Measurements from ENCODE around the gene TRH. TPM values are rescaled to one million over a fixed set of nuclear protein-coding genes. Genes with fewer than 3 reads are reported as not detected.

The TRH gene
- total and polyA plus RNA-seq, 9 of the 15 experiments (the other 6 are each of a cell fraction or from before 2014, with no cell fraction given): not detected

GRCh38 chr3:129965937-129966336, 8.6 kb upstream of the TRH start (continued):
- TF ChIP-seq PKNOX1 (IDR thresholded peaks at IDR 0.05): no peak
- TF ChIP-seq GATAD2B (IDR thresholded peaks at IDR 0.05; ENCODE audit: borderline replicate concordance): no peak
- TF ChIP-seq TSC22D4 (tag; IDR thresholded peaks at IDR 0.05): no peak
- no peak for TF ChIP-seq RNF219 (CRISPR knock-in tag; IDR thresholded peaks at IDR 0.05)
- TF ChIP-seq DNMT1 (IDR thresholded peaks at IDR 0.05): no peak

GRCh38 chr3:129966876-129967275, 7.6 kb upstream of the TRH start:
- no peak overlapping the region for H3K27ac ChIP-seq (ENCODE audit: extremely low read depth, low read depth, low read length)
- intact Hi-C loops (cut with micrococcal nuclease) (no loop called here), in situ Hi-C loops (cut with MboI) (no loop called here)
- H3K4me2 ChIP-seq (ENCODE audit: insufficient read depth, low read length): no peak overlapping the region
- no peaks in the 10 kb centered on the region; a peak in 1 of 5 replicates for H3K4me1 ChIP-seq (replicated peaks in 1 of 2; ENCODE audit: control insufficient read depth in 2 of 2, insufficient read depth in 2 of 2, low read length in 2 of 2)
- H3K36me3 ChIP-seq (ENCODE audit: control insufficient read depth, insufficient read depth, low read length): no peaks in the 10 kb centered on the region
- H4K20me1 ChIP-seq (replicated peaks; ENCODE audit: control insufficient read depth, insufficient read depth, low read length): no peaks in the 10 kb centered on the region
- H3K79me2 ChIP-seq (ENCODE audit: control insufficient read depth, insufficient read depth, low read length): no peaks in the 10 kb centered on the region
- ChIA-PET POLR2A (interaction anchor here (0.6 kb wide), 1 partner anchor 610 kb away, joined by 3 read pairs; no protein-coding TSS in a partner anchor), CTCF (ENCODE audit: low intra/inter-chr PET ratio) (no interaction called here)
- FAIRE-seq: no peak
- BruUV-seq (replicated peaks): no TSS peak
- no peak overlapping the region for H2AFZ ChIP-seq (ENCODE audit: low read depth, low read length)
- 0% methylated on average over 4 of the region's 4 CpGs for WGBS (ENCODE audit: insufficient coverage, low coverage, missing lambda C conversion rate)
- H3K27me3 ChIP-seq (ENCODE audit: control insufficient read depth in 2 of 2, insufficient read depth in 2 of 2, low read length in 2 of 2): peaks cover 6 to 40% of the 10 kb centered on the region in 2 experiments; a peak in 4 of 5 replicates
- H3K4me3 ChIP-seq: no peak overlapping the region
- no peak for DNase-seq (ENCODE audit: extremely low read depth in 1 of 4, low spot score in 3 of 4)
- H3K9ac ChIP-seq (ENCODE audit: insufficient read depth in 1 of 2, low read depth in 2 of 2, low read length in 2 of 2): no peak overlapping the region
- ATAC-seq: no peak
- H3K9me3 ChIP-seq (replicated peaks; ENCODE audit: control insufficient read depth, insufficient read depth, low read depth, low read length): no peaks in the 10 kb centered on the region
- no peaks in the 10 kb centered on the region for H3K9me1 ChIP-seq (ENCODE audit: control insufficient read depth, insufficient read depth, low read length)
- TF ChIP-seq VEZF1 (CRISPR knock-in tag; IDR thresholded peaks at IDR 0.05) (no peak), TAF1 (IDR thresholded peaks at IDR 0.05; ENCODE audit: control insufficient read depth, extremely low read depth, insufficient read depth, low read length, severe bottlenecking) (no peak), EZH2 (IDR thresholded peaks at IDR 0.05; ENCODE audit: borderline replicate concordance, low read depth, low read length) (no peak), BRD4 (IDR thresholded peaks at IDR 0.05) (no peak), HDAC8 (tag; IDR thresholded peaks at IDR 0.05) (no peak), ZNF785 (CRISPR knock-in tag; IDR thresholded peaks at IDR 0.05) (no peak), ZNF431 (CRISPR knock-in tag; IDR thresholded peaks at IDR 0.05) (no peak)

All from K562 (cell line).